Measurements from ENCODE around the gene KIAA1958.

KIAA1958 gene

DNA sequence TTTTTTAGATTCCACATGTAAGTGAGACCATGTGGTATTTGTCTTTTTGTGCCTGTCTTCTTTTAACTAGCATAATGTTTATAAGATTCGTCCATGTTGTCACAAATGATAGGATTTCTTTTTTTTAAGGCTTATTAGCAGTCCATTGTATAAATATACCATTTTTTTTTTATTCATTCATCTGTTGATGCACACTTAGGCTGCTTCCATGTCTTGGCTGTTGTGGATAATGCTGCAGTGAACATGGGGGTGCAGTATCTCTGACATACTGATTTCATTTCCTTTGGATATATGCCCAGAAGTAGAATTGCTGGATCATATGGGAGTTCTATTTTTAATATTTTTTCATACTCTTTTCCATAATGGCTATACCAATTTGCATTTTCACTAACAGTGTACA is 48.7 kb downstream of the KIAA1958 start:
- no peak for TF ChIP-seq CTCF (conservative IDR thresholded peaks at IDR 0.05; ENCODE audit: low read depth)
- no peak overlapping the region for H3K27ac ChIP-seq
- CTCF ChIA-PET = no interaction called here
- POLR2A ChIA-PET (ENCODE audit: low non-redundant PET) = no interaction called here
- no peak for DNase-seq (ENCODE audit: low spot score)

- DNase-seq (ENCODE audit: low spot score) = no peak
- no peak overlapping the region for H3K27ac ChIP-seq
Observed at GRCh38 chr9:112535811-112536210, 49.2 kb downstream of the KIAA1958 start.

DNA sequence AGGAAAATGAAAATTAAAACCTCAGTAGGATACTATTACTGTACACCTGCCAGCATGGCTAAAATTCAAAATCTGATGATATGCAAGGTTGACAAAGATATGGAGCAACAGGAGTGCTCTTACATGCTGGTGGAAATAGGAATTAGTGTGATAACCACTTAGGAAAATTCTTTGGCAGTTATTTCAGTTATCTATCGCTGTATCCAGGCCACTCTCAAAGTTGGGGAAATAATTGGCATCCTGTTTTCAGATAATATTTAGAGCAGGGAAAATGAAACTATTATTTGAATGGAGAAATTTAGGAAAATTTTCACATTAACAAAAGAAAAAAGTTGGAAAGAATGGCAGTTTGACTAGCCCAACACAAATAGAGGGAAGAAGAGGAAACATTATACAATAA is 50.9 kb downstream of the KIAA1958 start:
- TF ChIP-seq CTCF (conservative IDR thresholded peaks at IDR 0.05; ENCODE audit: low read depth) = no peak
- POLR2A ChIA-PET (ENCODE audit: low non-redundant PET) = no interaction called here
- H3K27ac ChIP-seq = no peak overlapping the region
- no peak for DNase-seq (ENCODE audit: low spot score)
- CTCF ChIA-PET = interaction anchor here (0.6 kb wide), 1 partner anchor 503 kb away, joined by 3 read pairs; no protein-coding TSS in a partner anchor

More at GRCh38 chr9:112535811-112536210, 49.2 kb downstream of the KIAA1958 start:
- POLR2A ChIA-PET (ENCODE audit: low non-redundant PET) = no interaction called here
- TF ChIP-seq CTCF (conservative IDR thresholded peaks at IDR 0.05; ENCODE audit: low read depth) = no peak
- CTCF ChIA-PET = no interaction called here

DNA sequence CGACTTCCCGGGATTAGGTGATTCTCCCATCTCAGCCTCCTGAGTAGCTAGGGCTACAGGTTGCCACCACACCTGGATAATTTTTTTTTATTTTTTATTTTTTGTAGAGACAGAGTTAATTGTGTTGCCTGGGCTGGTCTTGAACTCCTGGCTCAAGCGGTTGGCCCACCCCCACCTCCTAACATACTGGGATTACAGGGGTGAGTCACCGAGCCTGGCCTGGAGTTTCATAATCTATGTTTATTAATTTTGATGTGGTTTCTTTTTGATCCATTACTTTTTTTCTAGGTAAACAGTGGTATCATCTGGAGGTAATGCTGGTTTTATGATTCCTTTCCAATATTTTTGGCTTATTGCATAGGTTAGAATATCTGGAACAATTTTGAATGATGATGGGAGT is 54.2 kb downstream of the KIAA1958 start:
- no peak for DNase-seq (ENCODE audit: low spot score)
- ChIA-PET POLR2A (ENCODE audit: low non-redundant PET) (no interaction called here), CTCF (no interaction called here)
- TF ChIP-seq CTCF (conservative IDR thresholded peaks at IDR 0.05; ENCODE audit: low read depth) = no peak
- H3K27ac ChIP-seq = no peak overlapping the region

DNA sequence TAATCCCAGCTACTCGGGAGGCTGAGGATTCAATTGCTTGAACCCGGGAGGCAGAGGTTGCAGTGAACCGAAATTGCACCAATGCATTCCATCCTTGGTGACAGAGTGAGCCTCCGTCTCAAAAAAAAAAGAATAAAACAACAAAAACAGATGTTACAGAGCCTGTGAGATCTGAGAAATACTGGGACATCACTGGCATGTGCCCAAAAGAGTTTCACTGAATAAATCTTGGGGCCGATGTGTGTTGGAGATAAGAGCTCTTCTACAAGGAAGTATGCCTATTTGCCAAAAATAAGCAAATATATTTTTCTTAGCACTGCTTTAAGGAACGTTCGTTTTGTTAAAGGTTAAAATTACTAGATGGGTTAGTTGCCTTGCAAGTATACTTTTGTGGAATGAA is 55.1 kb downstream of the KIAA1958 start:
- no peak for DNase-seq (ENCODE audit: low spot score)
- CTCF ChIA-PET = interaction anchor here (0.6 kb wide), 2 partner anchors 52 to 229 kb away, joined by 3 read pairs; no protein-coding TSS in a partner anchor
- no peak for TF ChIP-seq CTCF (conservative IDR thresholded peaks at IDR 0.05; ENCODE audit: low read depth)
- POLR2A ChIA-PET (ENCODE audit: low non-redundant PET) = no interaction called here
- H3K27ac ChIP-seq = no peak overlapping the region

DNA sequence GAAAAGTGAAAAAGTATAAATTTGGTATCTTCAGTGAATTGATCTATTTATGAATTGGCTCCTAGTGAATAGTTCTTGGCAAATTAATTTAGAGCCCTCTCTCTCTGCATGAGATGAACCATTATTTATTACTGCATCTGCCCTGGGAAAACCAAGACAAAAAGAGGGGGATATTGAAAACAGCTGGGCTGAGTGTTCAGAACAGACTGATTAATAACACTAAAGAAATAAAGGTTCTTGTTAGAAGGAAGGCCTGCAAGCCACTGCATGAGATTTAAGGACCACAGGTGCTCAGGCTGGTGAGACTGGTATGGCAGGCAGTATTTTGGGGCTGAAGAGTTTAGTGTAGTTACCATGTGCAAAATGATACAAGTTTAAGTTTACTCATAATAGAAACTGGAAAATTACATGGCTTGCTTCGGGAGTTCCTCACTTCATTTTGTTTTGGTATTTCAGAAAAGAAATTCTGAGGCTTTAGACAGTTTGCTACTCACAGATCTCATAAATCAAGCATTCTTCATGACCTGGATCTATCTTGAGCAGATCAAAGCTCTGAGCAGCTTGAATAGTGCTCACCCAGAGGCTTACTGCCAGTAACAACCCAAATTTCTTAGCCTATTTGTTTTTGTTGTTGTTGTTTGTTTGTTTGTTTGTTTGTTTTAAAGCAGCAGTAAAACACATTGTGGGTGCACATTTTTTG is 56.1 kb downstream of the KIAA1958 start:
- ChIA-PET POLR2A (ENCODE audit: low non-redundant PET) (interaction anchor here (0.6 kb wide), 1 partner anchor 17 kb away, joined by 5 read pairs; no protein-coding TSS in a partner anchor), CTCF (interaction anchor here (0.6 kb wide), 1 partner anchor 302 kb away, joined by 3 read pairs; no protein-coding TSS in a partner anchor)
- DNase-seq (ENCODE audit: low spot score) = no peak

More for the DNA sequence above, 56.1 kb downstream of the KIAA1958 start:
- no peak for TF ChIP-seq CTCF (conservative IDR thresholded peaks at IDR 0.05; ENCODE audit: low read depth)
- no peak overlapping the region for H3K27ac ChIP-seq
